ENCODE measurements around the gene KPNA1. TPM values are rescaled to one million over a fixed set of nuclear protein-coding genes. Genes with fewer than 3 reads are reported as not detected.

The KPNA1 gene
- total and polyA plus RNA-seq, 4 donors, result 20.7 to 42.0 (median 23.5) TPM

- H3K27ac ChIP-seq (ENCODE audit: low read depth in 1 of 2, low read length in 2 of 2), result no peak overlapping the region
- H3K4me3 ChIP-seq (ENCODE audit: low read depth in 1 of 3, low read length in 3 of 3), result no peak overlapping the region
- H3K27me3 ChIP-seq (ENCODE audit: control insufficient read depth in 4 of 4, insufficient read depth in 4 of 4, low read length in 3 of 4), result no peaks in the 10 kb centered on the region
- 88% methylated on average over 3 of the region's 3 CpGs for WGBS
- TF ChIP-seq REST (IDR thresholded peaks at IDR 0.05), result no peak
- no peak for TF ChIP-seq FOXA2 (IDR thresholded peaks at IDR 0.05)
- no peak for TF ChIP-seq YY1 (IDR thresholded peaks at IDR 0.05)
- TF ChIP-seq MAX (IDR thresholded peaks at IDR 0.05), result no peak
- TF ChIP-seq TAF1 (conservative IDR thresholded peaks at IDR 0.05), result no peak
- no peak for TF ChIP-seq JUND (IDR thresholded peaks at IDR 0.05)
- no peak for TF ChIP-seq FOXA1 (IDR thresholded peaks at IDR 0.05)
- no peak for TF ChIP-seq HNF4G (IDR thresholded peaks at IDR 0.05)
- TF ChIP-seq ZBTB33 (IDR thresholded peaks at IDR 0.05), result no peak
- no peak for TF ChIP-seq EGR1 (IDR thresholded peaks at IDR 0.05; ENCODE audit: low read depth in 2 of 2)
- TF ChIP-seq RXRA (IDR thresholded peaks at IDR 0.05), result no peak
- no peak for DNase-seq (ENCODE audit: low spot score)
- H3K4me1 ChIP-seq (ENCODE audit: control insufficient read depth in 4 of 4, insufficient read depth in 4 of 4, low read length in 3 of 4), result peaks cover 0 to 41% (median 9%) of the 10 kb centered on the region in 4 donors
- peaks cover 8 to 36% (median 32%) of the 10 kb centered on the region in 4 donors for H3K36me3 ChIP-seq (ENCODE audit: control insufficient read depth in 4 of 4, insufficient read depth in 3 of 4, low read depth in 1 of 4, low read length in 3 of 4)
- no peak overlapping the region for H3K9ac ChIP-seq (ENCODE audit: low read depth in 1 of 2, low read length in 2 of 2)
- no peaks in the 10 kb centered on the region for H3K9me3 ChIP-seq (ENCODE audit: control insufficient read depth in 4 of 4, low read length in 3 of 4)
Observed at GRCh38 chr3:122559906-122560305, 45.2 kb upstream of the KPNA1 start.

GRCh38 chr3:122558605-122559004, 43.9 kb upstream of the KPNA1 start:
- WGBS, result 74% methylated on average over 6 of the region's 6 CpGs
- Histone ChIP-seq H3K4me1 (ENCODE audit: control insufficient read depth in 4 of 4, insufficient read depth in 4 of 4, low read length in 3 of 4) (peaks cover 0 to 46% (median 13%) of the 10 kb centered on the region in 4 donors), H3K27ac (ENCODE audit: low read depth in 1 of 2, low read length in 2 of 2) (no peak overlapping the region), H3K4me3 (ENCODE audit: low read depth in 1 of 3, low read length in 3 of 3) (no peak overlapping the region), H3K9me3 (ENCODE audit: control insufficient read depth in 4 of 4, low read length in 3 of 4) (no peaks in the 10 kb centered on the region), H3K36me3 (ENCODE audit: control insufficient read depth in 4 of 4, insufficient read depth in 3 of 4, low read depth in 1 of 4, low read length in 3 of 4) (peaks cover 10 to 39% (median 34%) of the 10 kb centered on the region in 4 donors), H3K27me3 (ENCODE audit: control insufficient read depth in 4 of 4, insufficient read depth in 4 of 4, low read length in 3 of 4) (no peaks in the 10 kb centered on the region), H3K9ac (ENCODE audit: low read depth in 1 of 2, low read length in 2 of 2) (no peak overlapping the region)
- DNase-seq (ENCODE audit: low spot score), result no peak
- TF ChIP-seq FOXA1 (IDR thresholded peaks at IDR 0.05) (no peak), JUND (IDR thresholded peaks at IDR 0.05) (no peak), RXRA (IDR thresholded peaks at IDR 0.05) (peak; percentile 63 to 75), RAD21 (IDR thresholded peaks at IDR 0.05) (peak in 1 of 2 donors; percentile 41), REST (IDR thresholded peaks at IDR 0.05) (no peak), HNF4A (conservative IDR thresholded peaks at IDR 0.05) (peak; percentile 36 to 58), FOXA2 (IDR thresholded peaks at IDR 0.05) (no peak), GABPA (IDR thresholded peaks at IDR 0.05 in 1 of 2, conservative IDR thresholded peaks at IDR 0.05 in 1 of 2) (no peak)
